Measurements from ENCODE around the gene ATG5.

ATG5 gene

GRCh38 chr6:106214531-106214930 lies 111.0 kb downstream of the ATG5 start:
- DNase-seq: no peak

GRCh38 chr6:106213660-106214289 lies 111.8 kb downstream of the ATG5 start:
- DNase-seq: no peak

DNA sequence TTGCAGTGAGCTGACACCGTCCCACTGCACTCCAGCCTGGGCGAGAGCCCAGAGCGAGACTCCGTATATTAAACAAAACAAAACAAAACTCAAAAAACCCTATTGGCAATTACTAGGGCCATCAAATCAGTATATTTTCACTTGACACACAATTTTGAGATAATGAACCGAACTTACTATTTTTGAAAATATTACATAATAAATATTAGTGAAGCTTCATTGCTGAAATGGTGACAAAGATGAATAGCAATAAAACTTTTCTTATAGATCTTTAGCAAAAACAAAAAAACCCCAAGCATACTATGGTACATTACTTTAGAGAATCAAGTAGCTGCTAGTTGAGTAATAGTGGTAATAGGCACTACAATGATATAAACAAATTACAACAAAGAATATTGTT lies 113.0 kb downstream of the ATG5 start:
- DNase-seq: no peak

GRCh38 chr6:106206905-106207304 lies 118.7 kb downstream of the ATG5 start:
- no peak for DNase-seq

GRCh38 chr6:106204961-106205360 lies 120.6 kb downstream of the ATG5 start:
- no peak for DNase-seq

DNA sequence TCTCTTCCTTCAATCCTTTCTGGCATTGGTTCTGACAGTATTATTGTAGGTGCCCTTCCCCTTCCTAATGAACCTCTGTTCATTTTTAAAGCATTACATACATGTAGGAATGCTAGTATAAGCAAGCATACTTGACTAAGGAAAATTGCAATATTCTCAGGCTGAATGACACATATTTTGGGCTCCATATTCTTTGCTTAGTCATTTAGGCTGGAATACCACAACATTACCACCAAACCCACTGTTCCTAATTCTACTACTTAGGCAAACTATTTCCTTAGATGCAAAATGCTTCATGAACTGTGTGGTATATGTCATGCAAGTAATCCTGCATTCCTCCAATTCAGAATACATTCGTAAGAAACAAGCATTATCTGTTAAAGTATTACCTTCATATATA lies 125.6 kb downstream of the ATG5 start:
- DNase-seq: no peak

DNA sequence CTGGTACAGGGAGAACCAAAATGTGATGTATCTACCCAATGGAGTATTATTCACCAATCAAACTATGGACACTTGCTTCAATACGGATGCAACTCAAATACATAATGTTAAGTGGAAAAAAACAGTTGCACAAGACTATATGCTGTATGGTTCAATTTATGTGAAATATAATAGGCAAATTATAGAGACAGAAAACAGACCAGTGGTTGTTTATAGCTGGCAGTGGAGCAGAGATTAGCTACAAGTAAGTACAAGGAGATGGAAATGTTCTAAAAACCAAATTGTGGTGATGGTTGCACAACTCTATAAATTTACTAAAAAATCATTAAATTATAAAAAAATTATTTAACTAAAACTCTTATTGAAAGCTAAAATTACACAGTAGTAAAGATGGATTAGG lies 126.2 kb downstream of the ATG5 start:
- DNase-seq: no peak

- no peak for DNase-seq
These were observed 128.1 kb downstream of the ATG5 start for GRCh38 chr6:106197441-106197840.

- DNase-seq: no peak
These were observed 130.3 kb downstream of the ATG5 start for GRCh38 chr6:106194949-106195921.

- no peak for DNase-seq
These were observed 132.7 kb downstream of the ATG5 start for GRCh38 chr6:106192824-106193223.

DNA sequence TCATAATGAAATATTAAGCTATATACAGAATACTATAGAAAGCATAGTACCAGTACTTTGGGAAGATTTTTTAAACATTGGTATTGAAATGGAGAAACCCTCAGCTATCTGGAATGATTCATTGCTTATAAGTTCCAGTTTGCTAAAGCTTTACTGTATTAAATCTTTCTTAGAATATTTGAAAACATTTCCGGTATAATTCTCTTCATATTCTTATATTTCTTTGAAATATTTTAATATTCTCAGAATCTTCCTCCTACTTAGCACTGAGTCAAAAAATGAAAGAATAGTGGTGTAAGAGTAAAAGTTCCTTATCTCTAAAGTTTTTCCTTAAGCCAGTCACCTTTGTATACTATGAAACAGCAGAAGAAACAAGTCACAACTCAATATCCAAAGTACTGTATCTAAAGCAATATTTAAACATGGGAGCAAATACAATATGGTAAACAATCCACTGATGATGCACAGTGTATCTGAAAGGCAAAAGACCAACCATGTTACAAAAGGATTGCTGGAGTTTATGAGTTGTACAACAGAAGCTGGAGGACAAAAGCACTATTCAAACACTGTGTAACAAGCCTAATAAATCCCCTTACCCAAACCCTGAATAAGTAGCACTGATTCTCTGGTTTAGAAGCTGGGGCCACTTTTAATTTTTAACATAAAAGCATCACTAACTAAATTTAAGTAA lies 137.3 kb downstream of the ATG5 start:
- DNase-seq: no peak

DNA sequence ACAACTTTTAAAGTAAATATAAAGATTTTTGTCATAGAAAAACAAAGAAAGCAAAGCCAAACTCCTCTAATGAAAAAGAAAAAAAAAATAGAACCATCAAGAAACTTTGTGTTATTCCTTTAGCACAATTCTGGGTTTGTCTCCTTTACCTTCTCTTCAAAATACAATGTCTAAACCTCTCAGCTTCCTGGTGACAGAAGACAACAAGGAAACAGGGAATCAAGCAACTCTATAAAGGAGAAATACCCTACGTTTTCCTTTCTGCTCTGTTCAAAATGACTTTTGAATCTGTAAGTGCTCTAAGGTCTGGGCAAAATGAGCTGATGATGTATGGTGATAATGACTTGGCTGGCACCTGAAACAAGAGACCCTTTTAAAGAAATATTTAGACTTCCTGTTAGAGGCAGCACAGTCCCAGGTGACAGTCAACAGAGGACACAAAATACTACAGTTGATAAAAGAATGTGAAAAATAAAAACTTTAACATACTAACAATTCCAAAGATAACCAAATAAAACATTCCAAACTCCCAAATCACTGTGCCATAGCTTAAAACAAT lies 138.1 kb downstream of the ATG5 start:
- DNase-seq: no peak

- no peak for DNase-seq
These were observed 138.8 kb downstream of the ATG5 start for GRCh38 chr6:106186714-106187113.

GRCh38 chr6:106186172-106186571 lies 139.4 kb downstream of the ATG5 start:
- no peak for DNase-seq

DNA sequence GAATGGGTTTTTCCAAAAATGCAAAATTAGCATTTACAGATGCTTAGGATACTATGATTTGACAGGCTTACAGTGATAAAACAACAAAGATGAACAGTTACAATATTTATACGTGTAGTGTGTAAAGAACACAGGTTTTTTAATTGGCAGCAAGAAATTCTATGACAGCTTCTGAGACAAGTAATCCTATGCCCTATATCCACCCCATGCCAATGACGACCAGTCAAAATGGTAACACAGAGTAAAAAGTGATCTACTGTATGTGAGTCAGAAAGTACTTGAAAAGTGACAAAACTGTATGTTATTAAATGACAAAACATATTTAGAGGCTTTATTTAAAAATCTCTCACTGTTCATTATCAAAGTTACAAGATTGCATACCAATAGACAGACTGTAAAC lies 139.9 kb downstream of the ATG5 start:
- no peak for DNase-seq

DNA sequence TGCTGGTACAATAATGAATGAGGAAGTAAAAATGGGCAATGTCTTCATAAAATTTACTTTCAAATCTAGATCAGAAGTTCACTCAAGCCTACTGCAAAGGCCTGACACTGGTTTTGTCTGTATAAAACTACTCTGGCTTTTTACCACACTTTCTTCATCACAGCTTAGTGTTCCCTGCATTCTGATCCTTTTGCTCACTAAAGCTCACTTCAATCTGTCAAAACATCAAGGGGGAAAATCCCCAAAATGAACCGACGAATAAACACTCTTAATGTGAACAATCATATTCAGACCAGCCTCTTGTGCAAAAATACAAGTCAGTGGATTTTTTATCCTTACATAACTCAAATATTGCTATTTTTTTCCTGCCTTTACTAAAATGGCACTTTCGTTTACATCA lies 140.9 kb downstream of the ATG5 start:
- no peak for DNase-seq

DNA sequence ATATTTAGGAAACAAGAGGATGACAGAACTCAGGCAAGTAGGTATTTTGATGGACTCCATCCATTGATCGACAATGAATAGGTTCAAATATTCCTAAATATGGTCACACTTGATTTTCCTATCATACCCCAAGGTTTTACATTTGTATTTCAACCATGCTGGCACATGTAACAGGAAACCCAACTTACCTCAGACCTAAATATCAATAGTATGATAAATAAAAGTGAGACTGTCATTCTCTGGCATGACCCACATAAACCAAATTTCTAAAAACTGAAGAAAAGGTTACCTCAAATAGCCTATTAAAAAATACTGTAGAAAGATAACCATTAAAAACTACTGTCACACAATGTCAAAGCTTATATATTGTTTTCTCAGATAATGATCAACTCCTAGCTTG lies 142.1 kb downstream of the ATG5 start:
- DNase-seq: no peak

DNA sequence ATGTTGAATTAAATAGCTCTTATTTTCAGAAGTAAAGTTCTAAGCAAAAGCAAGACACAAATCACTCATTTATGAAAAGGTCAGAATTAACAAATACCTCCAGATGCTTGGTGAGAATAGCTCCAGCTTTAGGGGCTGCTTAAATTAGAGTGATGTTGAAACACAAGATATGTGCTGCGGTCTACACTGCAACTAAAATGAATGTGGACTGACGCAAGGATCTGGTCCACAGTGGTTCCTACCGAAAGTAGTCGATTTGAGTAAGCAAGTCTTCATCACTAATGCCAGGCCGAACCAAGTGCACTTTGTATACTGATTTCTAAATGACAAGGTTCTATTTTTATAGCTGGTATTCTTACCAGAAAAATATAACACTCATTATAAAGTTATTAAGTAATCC lies 143.1 kb downstream of the ATG5 start:
- no peak for DNase-seq

GRCh38 chr6:106181664-106182418 lies 143.7 kb downstream of the ATG5 start:
- no peak for DNase-seq

DNA sequence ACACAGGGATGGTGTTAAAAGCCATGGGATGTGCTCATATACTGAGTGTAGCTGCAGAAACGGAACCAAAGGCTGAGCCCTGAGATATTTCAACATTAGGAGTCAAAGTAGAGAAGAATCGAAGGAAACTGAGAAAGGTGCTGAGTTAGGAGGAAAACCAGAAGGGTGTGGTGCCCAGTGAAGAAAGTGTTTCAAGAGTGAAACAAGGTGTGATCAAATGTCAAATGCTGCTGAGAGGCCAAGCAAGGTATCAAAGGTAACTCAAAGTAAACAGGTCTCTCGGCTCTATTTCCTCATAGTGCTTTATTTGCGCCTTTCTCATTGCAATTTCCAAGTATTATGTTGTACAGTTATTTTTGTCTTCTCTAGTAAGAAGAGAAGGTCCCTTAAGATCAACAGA lies 145.4 kb downstream of the ATG5 start:
- DNase-seq: no peak

- DNase-seq: no peak
These were observed 146.7 kb downstream of the ATG5 start for GRCh38 chr6:106178900-106179299.

DNA sequence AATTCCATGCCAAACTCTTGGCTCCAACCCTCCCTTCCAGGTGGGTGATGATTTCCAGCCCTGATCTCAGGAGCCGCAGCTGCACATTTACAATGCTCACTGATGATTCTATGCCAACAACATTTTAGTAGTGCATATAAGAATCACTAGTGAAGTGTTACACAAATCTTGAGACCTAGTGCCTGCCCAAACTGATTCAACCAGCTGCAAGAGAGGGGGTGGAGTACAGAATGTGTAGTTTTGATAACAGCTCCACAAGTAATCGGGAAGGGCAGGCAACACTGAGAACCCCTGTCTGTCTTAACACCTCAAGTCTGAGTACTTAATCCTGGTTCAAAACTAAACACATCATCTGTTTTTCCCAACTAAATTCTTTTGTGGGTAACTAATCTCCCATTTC lies 147.8 kb downstream of the ATG5 start:
- no peak for DNase-seq

All from 8988T (cell line).